HG02840 (cell line): ENCODE results near the gene FCGR1A.
"Not testable (repeated sequence)": the region's sequence is repeated elsewhere in the genome, so short reads cannot be mapped to it uniquely, and the experiment has no call there.

Experiments
- ATAC-seq: cut with Tn5 transposase; IDR thresholded peaks from one replicate; pipeline ENCODE4 v1.9.1; 2021; ENCODE audit warnings: mild to moderate bottlenecking, moderate library complexity, moderate number of reproducible peaks; ENCODE audit not compliant: unreplicated experiment, low FRiP score

The FCGR1A gene

DNA sequence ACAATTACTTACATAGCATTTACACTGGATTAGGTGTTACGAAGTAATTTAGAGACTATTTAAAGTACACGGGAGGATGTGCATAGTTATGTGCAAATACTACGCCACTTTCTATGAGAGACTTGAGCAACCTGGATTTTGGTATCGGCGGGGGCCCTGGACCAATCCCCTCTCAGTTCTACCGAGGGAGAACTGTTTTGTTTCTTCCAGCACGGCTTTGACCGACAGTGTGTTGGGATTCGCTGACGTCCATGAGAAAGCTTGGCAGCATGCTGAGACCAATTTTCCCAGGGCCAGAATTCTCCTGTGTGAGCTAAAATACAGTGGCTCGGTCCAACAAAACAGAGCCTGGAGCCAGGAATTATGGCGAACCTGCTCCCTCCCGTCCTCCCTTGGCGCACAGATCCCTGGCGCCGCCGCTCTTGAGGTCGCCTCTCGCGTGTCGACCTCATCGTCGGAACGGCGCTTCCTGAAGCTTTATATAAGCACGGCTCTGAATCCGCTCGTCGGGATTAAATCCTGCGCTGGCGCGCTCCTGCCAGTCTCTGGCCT, 49.3 kb downstream of the FCGR1A start:
- ATAC-seq, result not testable (repeated sequence)

DNA sequence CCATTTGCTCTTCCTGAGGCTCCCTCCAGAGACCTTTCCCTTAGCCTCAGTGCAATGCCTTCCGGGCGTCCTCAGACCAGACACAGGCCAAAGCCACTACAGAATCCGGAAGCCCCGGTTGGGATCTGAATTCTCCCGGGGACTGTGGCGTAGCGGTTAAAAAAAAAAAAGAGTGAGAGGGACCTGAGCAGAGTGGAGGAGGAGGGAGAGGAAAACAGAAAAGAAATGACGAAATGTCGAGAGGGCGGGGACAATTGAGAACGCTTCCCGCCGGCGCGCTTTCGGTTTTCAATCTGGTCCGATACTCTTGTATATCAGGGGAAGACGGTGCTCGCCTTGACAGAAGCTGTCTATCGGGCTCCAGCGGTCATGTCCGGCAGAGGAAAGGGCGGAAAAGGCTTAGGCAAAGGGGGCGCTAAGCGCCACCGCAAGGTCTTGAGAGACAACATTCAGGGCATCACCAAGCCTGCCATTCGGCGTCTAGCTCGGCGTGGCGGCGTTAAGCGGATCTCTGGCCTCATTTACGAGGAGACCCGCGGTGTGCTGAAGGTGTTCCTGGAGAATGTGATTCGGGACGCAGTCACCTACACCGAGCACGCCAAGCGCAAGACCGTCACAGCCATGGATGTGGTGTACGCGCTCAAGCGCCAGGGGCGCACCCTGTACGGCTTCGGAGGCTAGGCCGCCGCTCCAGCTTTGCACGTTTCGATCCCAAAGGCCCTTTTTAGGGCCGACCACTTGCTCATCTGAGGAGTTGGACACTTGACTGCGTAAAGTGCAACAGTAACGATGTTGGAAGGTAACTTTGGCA, 50.0 kb downstream of the FCGR1A start:
- ATAC-seq, result peak; percentile 59

DNA sequence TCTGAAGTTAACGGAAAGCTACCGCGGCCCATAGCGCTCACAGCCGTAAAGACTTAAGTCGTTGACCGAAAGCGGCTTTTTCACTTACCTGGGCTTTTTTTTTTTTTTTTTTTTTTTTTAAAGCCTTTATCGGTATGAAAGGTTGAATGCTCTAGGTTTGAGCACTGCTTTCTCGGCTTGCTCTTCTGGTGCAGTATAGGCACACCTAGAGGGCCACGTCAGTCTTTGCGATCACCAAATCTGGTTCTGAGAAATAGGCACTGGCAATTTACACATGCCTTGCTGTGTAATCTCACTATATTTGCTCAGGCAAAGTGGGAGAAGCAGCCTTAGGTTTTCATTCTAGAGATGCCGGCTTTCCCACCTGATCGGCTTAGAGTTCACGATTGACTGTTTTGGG, 50.6 kb downstream of the FCGR1A start:
- ATAC-seq, result peak; percentile 3

DNA sequence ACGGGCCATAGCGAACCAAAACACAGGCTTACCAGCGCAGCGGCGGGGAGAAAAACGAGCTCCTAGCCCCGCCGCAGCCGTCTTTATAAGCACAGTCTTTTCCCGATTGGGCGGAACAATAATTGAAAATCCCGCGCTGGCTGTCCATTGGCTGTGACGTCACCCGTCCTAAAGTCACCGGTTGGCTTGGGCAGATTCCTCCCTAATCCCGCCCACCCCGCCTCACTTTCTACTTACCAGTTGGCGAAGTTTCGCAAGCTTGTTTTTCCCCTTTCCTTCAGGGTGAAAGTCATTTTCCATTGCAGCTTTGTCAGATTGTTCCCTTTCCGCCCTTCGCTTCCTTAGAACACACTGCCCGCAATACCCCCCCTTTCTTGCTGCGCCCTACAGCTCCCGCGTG, 58.7 kb downstream of the FCGR1A start:
- peak; percentile 22 for ATAC-seq
